ENCODE data around the gene PLCG1.

The PLCG1 gene

DNA sequence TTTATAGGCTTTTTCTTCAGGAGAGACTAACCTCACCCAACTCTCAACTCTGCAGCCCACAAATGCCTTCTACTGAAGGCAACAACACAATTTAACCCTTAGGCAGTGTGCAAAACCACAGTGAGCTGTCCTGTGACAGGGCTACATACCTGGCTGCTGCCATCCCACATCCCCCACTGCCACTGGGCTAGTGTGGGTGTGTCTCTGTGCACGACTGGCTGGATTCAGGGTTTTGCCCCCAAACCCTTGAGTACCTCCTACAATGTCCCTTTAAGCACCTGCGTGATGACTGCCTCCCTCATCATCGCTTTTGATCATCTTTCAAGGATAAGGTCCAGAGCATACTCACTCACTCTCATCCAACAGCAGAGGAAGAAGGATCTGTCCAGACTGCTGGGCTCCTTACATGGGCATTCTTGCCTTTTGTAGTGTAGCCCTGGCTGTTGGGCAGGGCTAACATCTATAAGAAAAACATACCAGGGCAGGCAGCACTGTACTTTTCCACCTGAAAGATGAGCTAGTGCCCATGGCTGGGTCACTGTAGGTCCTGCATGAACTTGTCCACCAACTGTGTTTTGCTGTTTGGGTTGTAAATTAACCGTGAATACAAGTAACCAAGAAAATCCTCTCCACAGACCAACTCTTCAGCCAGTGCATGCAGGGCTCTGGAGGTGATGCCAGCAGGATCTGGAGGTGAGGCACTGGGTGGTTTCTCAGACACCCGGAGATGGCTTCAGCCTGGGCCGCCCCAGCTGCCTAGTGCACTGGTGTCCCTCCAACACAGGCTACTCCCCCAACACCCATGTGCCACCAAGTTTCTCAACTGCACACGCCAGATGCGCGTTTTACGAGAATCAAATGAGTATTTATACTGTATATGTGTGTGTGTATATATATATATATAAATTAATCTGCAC, 45.2 kb downstream of the PLCG1 start:
- no peak for DNase-seq

DNA sequence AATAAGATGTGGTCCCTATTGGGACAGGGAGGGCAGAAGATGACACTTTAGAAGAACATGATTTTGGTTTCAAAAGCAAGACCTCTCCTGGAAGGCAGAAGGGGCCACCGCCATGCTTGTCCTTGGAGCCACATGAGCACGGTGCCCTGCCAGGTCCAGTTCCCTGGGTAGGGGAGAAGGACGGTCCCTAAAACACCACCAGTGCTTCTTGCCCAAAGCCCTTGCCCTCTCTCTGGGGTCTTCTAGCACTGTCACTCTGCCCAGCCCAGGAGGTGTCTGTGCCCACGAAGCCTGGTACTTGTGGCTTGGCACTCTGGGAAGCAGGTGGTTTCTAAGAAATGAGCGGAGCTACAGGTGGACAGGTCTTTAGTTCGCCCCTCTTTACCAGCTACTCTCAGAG, 46.0 kb downstream of the PLCG1 start:
- DNase-seq = no peak

DNA sequence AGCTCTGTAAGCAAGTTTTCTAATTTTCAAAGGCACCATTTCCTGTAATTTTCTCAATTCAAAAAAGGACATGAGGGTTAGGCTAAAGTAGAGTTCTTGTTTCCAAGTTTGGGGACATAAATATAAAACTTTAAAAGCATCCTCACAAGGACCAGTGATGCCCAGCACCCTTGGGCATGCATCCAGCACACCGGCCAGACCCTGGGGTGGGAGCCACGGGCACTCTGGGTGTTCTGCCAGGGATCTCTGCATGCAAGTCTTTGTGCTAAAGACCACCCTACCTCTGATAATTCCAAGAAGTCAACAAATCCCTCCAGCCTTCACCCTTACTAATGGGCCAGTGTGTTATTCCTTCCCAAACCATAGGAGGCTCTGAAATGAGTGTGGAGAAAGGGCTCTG, 46.5 kb downstream of the PLCG1 start:
- no peak for DNase-seq

DNA sequence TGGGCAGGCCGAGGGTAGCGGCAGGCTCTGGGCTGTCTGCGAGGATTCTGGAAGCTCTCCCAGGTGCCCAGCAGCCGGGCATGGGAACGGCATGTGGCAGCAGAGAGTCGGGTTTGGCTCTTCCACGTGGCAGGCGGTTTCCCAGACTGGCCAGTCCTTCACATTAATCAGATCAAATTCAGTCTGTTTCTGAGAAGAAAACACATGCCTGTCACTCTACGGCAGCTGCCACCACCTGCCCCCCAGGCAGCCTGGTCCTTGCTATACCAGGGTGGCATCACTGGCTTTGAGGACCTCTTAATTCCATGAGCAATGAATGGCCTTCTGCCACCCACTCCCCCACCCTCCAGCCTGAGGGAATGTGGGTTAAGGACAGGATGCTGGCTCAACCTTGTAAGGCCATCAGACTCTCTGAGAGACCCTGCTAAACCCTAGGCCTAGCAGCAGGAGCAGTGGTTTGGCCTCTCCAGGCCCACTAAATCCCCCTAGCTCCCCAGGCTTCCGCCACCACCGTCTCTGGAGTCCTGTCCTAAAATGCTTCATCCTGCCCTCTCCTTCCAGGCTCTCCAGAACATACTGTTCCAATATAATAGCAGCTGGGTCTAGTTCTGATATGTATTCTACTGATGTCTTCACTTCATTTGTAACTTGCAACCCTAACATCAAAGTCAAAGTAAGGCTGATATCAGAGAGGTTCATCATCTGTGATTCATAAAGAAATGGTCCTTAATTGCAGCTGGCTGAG, 47.8 kb downstream of the PLCG1 start:
- no peak for DNase-seq

DNA sequence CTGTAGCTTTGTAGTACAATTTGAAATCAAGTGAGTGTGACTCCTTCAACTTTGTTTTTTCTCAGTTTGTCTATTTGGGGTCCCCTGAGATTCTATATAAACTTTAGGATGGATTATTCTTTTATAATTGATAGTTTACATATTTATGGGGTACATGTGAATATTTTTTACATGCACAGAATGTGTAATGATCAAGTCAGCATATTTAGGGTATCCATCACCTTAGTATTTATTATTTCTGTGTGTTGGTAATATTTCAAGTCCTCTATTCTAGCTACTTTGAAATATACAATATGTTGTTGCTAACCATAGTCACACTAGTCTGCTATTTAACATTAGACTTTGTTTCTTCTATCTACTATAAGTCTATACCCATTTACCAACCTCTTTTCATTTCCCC, 50.3 kb downstream of the PLCG1 start:
- DNase-seq = no peak

DNA sequence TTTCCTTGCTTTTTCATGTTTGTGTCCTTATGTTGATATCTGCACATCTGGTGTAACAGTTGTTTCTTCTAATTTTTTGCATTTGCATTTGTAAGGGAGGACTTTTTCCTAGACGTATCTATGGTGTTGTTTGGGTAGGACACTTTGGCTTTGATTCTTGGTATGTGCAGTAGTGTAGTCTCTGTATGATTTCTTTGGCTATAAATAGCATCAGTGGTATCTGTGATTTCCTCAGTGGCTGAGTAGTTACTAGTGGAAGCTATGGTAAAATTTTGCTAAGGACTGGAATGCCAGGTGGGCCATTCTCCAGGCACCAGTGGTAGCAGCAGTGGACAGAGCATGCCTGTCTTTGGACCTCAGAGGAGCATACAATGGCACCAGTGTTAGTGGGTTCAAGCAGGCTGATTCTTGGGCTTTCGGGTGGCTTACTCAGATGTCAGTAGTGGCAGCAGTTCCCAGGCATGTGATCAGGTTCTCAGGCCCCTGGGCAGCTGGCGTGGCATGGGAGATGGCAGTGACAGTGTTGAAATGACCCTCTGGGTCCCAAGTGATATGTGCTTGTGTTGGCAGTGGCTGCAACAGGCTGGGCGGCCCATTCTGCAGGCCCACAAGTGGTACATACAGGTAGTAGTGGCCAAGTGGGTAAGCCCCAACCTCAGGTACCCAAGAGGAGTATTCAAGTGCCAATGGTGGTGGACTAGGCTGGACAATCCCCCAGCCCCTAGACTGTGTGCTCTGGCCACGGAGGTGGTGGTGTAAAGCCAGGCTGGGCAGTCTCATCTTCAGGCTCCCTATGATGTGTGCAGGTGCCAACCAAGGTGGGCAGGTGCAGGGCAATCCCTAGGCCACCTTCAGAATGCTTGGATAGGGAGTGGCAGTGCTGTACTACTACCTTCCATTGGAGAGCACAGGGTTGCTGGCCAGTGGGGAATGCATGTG, 54.5 kb downstream of the PLCG1 start:
- no peak for DNase-seq

DNA sequence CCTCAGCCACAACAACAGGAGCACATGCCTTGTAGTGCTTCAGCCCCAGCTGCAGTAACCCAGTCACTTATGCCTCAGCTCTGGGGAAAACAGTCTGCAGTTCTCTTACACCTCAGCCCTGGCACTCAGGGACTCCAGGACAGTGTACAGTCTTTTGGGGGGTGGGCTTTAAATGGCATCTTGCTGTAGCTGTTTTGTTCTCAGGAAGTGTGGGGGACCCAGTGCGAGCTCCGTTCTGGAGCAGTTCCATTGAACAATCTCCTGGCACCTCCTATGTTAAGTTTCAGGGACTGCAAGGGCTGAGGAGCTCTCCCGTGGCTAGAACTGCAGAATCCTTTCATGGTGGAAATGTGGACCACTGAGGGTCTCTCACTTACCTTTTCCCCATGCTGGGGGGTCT, 55.2 kb downstream of the PLCG1 start:
- no peak for DNase-seq

DNA sequence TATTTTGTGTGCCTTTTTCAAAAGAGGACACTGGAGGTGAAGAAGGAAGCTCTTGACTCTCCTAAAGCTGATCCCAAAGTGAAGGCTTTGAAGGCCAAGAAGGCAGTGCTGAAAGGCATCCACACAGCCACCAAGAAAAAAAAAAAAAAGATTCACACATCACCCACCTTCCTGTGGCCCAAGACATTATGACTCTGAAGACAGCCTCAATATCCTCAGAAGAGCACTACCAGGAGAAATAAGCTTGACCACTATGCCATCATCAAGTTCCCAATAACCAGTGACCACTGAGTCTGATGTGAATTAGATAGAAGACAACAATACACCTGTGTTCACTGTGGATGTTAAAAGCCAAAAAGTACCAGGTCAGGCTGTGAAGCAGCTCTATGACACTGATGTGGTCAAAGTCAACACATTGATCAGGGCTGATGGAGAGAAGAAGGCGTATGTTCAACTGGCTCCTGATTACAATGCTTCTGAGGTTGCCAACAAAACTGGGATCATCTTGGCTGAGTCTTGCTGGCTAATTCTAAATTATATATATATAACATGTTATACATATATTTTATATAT, 59.4 kb downstream of the PLCG1 start:
- DNase-seq = no peak

DNA sequence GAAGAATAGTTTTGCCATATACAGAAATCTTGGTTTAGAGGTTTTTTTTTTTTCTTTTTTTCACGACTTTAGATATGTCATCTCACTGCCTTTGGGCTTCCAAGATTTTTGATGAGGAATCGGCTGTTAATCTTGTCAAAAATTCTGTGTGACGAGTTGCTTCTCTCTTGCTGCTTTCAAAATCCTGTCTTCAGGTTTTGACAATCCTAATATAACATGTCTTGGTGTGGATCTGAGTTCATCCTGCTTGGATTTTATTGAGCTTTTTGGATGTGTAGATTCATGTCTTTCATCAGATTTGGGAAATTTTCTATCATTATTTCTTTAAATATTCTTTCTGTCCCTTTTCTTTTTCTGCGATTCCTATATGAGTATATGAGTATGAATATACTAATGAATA, 61.1 kb downstream of the PLCG1 start:
- no peak for DNase-seq

DNA sequence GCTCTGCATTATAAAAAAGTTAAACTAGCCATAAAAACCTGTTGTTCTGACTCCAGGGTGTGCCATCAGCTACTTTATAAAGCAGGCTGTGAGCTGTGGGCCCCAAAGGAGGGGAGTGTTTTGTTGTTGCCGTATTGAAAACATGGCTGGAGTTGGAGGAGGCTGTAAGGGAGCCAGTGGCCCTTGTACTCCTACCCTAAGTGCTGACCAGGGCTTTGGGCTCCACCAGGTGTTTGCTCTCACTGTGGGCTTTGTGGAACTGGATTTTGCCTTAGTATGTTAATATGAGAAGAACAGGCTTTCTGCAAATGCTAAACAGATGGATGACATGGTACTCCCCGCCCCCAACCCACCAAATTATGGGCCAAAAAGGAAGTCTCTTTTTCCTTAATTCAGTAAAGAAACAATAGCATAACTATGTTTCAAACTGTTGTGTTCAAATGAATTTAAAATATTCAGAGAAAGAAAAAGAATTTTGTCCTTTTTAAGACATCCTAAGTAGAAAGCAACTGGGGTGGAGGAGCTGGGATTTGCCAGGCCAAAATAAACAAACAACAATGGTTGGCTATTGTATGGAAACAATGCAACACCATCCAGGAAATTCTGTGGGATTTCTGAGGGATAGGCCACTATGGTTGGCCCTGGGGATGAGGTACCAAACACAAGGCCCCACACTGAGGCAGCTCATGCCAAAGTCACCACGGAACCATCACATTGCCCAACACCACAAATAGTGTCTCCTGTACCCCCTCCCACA, 63.3 kb downstream of the PLCG1 start:
- DNase-seq = no peak

DNA sequence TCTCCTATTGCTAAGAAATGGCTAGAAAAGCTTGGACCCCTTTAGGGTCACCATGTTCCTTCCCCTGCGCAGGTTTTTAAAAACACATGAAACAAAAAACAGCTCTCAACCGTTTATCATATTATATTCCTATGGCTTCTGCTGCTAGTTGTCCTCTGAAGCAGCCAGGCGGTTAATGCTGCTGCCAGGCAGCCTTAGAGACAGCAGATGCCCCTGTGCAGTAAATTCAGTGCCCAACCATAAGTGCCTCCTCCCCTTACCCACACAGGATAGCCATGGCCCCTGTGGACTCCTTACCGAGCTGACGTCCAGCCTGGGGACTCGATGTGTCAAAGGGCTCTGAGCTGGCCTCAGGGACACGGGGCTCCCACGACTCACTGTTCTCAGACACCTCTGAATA, 64.4 kb downstream of the PLCG1 start:
- no peak for DNase-seq

DNA sequence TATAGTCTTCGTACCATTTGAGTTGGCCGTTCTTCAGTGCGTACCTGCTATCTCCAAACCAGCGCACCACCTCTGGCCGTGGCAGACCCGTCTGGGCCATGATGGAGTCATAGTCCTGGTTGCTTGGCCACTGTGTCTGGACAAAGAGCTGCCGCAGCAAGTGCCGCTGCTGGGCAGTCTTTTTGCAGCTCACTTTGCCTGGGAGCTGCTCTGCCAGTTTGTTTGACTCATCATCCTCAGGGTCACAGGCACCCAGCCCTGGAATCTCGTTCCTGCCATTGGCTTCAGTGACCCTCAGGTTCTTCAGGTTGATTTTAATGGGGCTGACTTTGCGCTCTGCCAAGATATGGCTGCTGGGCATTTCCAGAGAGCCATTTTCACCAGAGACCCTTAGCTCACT, 65.1 kb downstream of the PLCG1 start:
- no peak for DNase-seq

DNA sequence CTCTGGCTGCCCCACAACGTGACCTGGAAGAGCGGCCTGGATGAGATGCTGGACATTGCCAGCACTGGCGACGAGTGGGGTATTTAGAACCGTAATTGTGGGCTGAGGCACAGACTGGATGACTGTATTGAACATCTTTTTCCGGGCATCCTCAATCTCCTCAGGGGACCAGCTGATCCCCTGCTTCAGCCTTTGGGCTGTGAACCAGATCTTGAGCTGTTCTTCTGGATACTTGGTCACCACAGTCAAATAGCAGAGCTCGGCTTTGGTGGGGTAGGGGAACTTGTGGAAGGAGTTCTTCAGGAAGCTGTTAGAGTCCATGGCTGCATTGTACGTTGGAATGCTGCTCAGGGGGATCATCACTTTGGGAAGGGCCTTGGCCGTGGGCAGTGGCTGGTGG, 66.3 kb downstream of the PLCG1 start:
- DNase-seq = no peak

DNA sequence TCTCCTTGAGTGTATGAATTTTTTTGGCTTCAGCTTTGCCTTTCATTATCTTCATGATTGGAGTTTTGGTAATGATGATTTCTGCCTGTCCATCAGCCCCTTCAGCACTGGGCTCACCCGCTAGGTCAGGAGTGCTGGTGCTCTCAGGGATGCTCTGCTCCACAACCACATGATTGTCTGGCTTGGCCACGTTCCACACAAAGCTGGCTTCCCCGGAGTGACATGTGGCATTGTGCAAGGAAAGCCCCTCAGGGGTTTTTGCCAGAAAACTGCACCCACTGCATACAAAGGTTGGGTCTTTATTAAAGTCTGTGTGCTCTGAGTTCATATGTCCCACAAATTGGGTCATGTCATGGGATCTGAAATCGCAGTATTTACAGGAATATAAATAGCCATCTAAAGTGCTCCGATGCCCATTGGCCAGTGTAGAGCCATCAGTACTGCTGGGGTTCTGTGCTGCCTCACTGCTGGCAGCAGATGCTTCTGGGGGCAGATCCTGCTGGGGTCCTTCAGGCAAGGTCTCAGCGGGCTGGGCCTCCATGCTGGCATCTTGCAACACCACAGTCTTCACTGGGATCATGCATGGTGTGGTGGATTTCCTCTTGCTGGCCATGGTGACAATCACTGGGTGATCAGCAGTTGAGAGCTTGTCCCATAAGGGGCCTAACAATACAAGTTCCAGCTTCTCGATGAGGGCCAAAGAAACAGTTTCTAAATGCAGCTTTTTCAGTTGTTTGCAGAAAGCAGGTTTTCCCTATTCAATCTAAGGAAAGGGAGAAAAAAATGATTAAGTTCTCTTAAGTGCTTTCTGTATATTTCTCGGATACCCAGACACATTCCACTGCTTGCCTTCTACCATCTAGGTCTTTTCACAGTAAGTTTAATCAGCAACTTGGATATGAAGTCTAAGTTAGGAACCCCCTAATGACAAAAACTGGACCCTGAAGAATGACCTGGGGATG, 67.2 kb downstream of the PLCG1 start:
- no peak for DNase-seq

DNA sequence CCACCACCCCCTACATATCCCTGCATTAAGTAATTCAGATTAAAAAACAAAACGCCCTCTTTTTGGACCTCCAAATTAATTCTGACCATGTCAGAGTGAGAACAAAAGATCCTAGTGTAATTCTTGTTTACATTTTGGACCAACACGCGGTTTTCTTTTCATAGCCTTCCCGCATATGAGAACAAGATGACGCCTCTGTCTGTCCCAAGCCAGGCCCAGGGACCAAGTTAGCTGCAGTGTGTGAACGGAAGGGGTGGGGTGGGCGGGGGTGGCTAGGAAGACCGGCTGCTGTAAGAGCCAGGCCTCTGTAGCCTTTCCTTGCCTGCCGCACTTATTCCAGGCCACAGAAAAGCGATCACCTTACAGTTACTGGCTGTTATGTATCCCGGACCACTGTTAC, 68.0 kb downstream of the PLCG1 start:
- DNase-seq = no peak

DNA sequence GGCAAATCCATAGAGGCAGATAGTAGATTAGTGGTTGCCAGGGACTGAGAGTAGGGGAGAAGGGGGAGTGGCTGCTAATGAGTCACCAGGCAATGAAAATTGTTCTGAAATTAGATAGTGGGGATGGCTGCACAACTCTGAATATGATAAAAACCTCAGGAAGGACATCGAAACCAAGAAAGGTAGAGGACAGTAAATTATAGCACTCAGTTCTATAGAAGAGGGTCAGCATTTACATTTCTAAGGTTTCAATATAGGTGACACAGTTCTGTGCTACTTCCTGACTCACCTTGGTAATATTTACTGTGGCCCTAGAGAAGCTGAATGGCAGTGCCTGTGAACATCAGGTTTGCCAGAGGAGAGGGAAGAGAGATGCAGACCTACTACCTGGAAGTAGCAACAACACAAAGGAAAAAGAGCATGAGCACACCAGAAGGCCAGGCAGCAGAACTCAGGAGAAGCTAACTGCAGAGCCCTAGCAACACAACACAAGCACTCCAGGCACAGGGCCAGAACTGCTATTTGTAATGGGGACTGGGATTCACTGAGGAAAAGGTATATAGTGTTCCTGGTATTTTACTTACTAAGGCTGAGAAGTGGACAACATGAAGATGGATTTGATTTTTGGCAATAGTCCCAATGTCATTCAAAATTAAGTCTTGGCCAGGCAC, 75.9 kb downstream of the PLCG1 start:
- no peak for DNase-seq

DNA sequence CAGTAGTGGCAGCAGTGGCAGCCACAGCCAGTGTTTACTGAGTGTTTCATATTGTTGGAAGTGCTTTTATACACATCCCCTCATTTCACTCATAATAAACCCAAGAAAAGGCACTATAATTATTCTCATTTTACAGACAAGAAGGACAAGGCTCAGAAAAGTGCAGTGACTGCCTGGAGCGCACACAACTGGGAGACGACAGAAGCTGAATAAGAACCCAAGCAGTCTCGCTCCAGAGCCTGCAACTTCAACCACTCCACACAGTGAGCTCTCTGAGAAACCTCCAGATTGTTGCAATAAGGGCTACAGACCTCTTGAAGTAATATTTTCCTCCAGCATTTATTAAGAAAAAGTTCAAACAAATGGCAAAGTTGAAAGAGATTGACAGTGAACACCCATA, 76.9 kb downstream of the PLCG1 start:
- no peak for DNase-seq

DNA sequence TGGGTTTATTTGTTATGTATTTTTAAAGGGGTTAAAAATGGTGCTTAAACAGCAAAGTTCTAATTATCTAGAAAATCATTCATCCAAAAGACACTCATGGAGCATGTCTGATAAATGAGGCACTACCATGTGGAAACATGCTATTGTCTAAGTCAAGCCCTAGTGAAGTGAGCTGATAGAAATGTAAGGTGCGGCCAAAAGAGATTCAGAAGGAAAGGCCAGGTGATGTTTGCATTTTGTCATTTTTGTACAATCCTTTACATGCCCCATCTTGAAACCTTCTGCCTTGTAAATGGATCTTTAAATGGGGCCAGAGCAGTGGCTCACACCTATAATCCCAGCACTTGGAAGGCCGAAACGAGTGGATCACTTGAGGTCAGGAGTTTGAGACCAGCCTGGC, 77.3 kb downstream of the PLCG1 start:
- no peak for DNase-seq

DNA sequence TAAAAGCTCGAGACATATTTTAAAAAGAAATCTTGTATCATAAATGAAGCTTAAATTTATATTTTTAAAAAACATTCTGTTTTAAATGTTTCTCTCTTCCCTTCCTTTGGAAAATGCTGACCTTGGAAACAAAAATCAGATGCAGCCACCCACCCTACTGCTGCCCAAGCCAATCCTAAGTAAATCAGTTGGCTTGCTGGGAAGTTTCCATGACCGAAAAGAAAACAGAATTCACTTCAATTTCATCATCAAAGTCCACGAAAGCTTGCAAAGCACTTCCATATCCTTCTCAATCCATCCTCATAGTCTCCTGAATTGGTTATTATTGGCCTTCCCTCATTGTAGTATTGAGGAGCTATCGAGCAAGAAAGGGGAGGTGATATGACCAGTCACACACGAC, 80.1 kb downstream of the PLCG1 start:
- DNase-seq = no peak

DNA sequence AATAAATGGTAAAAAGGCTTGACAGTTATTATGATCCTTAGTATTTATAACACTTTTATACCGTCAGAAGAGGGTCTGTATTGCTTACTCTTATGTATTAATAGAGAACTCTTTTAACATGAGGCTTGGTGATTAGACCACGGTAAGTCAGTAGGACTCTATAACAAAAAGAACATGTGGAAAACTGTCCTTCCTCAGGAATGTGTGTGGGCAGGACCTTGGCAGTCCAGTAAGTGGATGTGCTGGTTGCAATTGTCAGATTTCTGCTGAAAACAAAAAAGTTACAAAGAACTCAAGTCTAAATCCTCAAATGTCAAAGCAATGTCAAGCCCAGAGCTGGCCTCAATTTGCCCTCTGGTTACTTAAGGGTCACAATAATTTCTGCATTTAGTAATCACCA, 81.1 kb downstream of the PLCG1 start:
- no peak for DNase-seq

All from SHP77 (cell line).